Measurements from ENCODE around the gene ISCU.
"Not testable (repeated sequence)": the region's sequence is repeated elsewhere in the genome, so short reads cannot be mapped to it uniquely, and the experiment has no call there.

- TF ChIP-seq CTCF (IDR thresholded peaks at IDR 0.05; ENCODE audit: control extremely low read depth in 1 of 3, insufficient read depth in 1 of 3, low read depth in 1 of 3, low read length in 3 of 3); GTF2F1 (IDR thresholded peaks at IDR 0.05; ENCODE audit: borderline replicate concordance, low read depth, low read length): not testable (repeated sequence)
Observed at GRCh38 chr12:108555383-108555782, 7.0 kb upstream of the ISCU start.

Measured in H1 (cell line).